ENCODE measurements around the gene NCKAP1. TPM values are rescaled to one million over a fixed set of nuclear protein-coding genes. Genes with fewer than 3 reads are reported as not detected.

The NCKAP1 gene
- total RNA-seq, 4 donors from 2014 or later = 33.8 to 96.5 (median 77.4) TPM

- Histone ChIP-seq H3K36me3 (peaks cover 0 to 27% (median 0%) of the 10 kb centered on the region in 3 donors), H3K27ac (no peak overlapping the region), H3K27me3 (no peaks in the 10 kb centered on the region), H3K4me3 (no peak overlapping the region), H3K4me1 (no peaks in the 10 kb centered on the region), H3K9me3 (no peaks in the 10 kb centered on the region)
- no peak for DNase-seq
- TF ChIP-seq POLR2A (IDR thresholded peaks at IDR 0.05) = no peak
- TF ChIP-seq, protein P1, sequence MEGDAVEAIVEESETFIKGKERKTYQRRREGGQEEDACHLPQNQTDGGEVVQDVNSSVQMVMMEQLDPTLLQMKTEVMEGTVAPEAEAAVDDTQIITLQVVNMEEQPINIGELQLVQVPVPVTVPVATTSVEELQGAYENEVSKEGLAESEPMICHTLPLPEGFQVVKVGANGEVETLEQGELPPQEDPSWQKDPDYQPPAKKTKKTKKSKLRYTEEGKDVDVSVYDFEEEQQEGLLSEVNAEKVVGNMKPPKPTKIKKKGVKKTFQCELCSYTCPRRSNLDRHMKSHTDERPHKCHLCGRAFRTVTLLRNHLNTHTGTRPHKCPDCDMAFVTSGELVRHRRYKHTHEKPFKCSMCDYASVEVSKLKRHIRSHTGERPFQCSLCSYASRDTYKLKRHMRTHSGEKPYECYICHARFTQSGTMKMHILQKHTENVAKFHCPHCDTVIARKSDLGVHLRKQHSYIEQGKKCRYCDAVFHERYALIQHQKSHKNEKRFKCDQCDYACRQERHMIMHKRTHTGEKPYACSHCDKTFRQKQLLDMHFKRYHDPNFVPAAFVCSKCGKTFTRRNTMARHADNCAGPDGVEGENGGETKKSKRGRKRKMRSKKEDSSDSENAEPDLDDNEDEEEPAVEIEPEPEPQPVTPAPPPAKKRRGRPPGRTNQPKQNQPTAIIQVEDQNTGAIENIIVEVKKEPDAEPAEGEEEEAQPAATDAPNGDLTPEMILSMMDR (IDR thresholded peaks at IDR 0.05) = no peak
Measured at GRCh38 chr2:182916417-182916816, 121.8 kb downstream of the NCKAP1 start.

GRCh38 chr2:182915369-182916326 is 122.6 kb downstream of the NCKAP1 start:
- no peak overlapping the region for H3K27ac ChIP-seq
- no peak for TF ChIP-seq POLR2A (IDR thresholded peaks at IDR 0.05)
- TF ChIP-seq, protein P1 (IDR thresholded peaks at IDR 0.05) = no peak
- H3K4me1 ChIP-seq = no peaks in the 10 kb centered on the region
- no peak for DNase-seq
- no peaks in the 10 kb centered on the region for H3K27me3 ChIP-seq
- no peak overlapping the region for H3K4me3 ChIP-seq
- no peaks in the 10 kb centered on the region for H3K9me3 ChIP-seq
- H3K36me3 ChIP-seq = peaks cover 0 to 19% (median 0%) of the 10 kb centered on the region in 3 donors

DNA sequence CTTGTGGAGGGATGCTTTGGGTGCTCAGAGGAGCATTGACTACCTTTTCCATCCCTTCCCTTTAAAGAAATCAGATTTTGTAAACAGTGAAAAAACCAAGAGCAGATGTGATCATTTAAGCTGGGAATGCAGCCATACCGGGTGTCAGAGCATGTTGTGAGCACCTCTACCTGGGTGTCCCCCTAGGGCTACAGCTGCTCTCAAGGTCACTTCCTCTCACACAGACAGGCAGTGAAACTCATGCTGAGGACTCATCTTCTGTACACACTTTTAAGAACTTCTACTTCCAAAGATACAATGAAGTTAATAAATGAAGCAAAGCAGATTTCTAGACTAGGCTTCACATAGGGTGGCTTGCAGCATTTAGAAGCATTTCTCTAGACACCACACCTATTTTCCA is 123.4 kb downstream of the NCKAP1 start:
- Histone ChIP-seq H3K4me3 (no peak overlapping the region), H3K4me1 (no peaks in the 10 kb centered on the region), H3K27ac (no peak overlapping the region), H3K36me3 (peaks cover 0 to 12% (median 0%) of the 10 kb centered on the region in 3 donors), H3K27me3 (no peaks in the 10 kb centered on the region), H3K9me3 (no peaks in the 10 kb centered on the region)
- no peak for TF ChIP-seq POLR2A (IDR thresholded peaks at IDR 0.05)
- TF ChIP-seq, protein P1 (IDR thresholded peaks at IDR 0.05) = no peak
- no peak for DNase-seq

- H3K4me1 ChIP-seq = no peaks in the 10 kb centered on the region
- no peak for DNase-seq
- H3K4me3 ChIP-seq = no peak overlapping the region
- no peaks in the 10 kb centered on the region for H3K9me3 ChIP-seq
- no peaks in the 10 kb centered on the region for H3K27me3 ChIP-seq
- H3K27ac ChIP-seq = no peak overlapping the region
- TF ChIP-seq, protein P1 (IDR thresholded peaks at IDR 0.05) = no peak
- no peak for TF ChIP-seq POLR2A (IDR thresholded peaks at IDR 0.05)
- peaks cover 0 to 12% (median 0%) of the 10 kb centered on the region in 3 donors for H3K36me3 ChIP-seq
Measured at GRCh38 chr2:182913064-182913463, 125.2 kb downstream of the NCKAP1 start.

DNA sequence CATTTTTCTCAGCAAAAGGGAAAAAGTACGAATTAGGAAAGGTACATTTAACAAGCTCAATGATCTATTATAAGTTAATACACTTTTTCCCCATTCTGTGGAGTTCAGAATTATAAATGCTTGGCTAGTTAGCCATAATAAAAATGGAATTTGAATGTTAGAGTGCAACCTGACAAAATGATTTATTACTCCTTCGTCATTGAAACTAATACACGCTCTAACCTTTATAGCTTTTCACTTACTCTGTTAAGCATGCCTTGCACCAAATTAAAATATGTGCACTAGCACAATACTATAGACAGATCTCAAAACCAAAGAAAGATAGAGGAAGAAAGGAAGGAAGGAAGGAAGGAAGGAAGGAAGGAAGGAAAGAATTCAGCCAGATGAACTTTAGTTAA is 125.7 kb downstream of the NCKAP1 start:
- Histone ChIP-seq H3K27ac (no peak overlapping the region), H3K9me3 (no peaks in the 10 kb centered on the region), H3K27me3 (no peaks in the 10 kb centered on the region), H3K36me3 (peaks cover 0 to 12% (median 0%) of the 10 kb centered on the region in 3 donors), H3K4me3 (no peak overlapping the region), H3K4me1 (no peaks in the 10 kb centered on the region)
- no peak for TF ChIP-seq POLR2A (IDR thresholded peaks at IDR 0.05)
- TF ChIP-seq, protein P1 (IDR thresholded peaks at IDR 0.05) = no peak
- no peak for DNase-seq

Data from Peyer's patch (tissue), 4 donors.